HL-60/S4 (cell line): Measurements from ENCODE around the gene MAGEF1.

Experiments used
- in situ Hi-C: fragments of 300-500 bp; cut with MboI; formaldehyde crosslinking; loops from 2 replicates; pipeline ENCODE4 v1.14.3; 2022; ENCODE audit warnings: low sequenced_read_pairs

Gene MAGEF1

DNA sequence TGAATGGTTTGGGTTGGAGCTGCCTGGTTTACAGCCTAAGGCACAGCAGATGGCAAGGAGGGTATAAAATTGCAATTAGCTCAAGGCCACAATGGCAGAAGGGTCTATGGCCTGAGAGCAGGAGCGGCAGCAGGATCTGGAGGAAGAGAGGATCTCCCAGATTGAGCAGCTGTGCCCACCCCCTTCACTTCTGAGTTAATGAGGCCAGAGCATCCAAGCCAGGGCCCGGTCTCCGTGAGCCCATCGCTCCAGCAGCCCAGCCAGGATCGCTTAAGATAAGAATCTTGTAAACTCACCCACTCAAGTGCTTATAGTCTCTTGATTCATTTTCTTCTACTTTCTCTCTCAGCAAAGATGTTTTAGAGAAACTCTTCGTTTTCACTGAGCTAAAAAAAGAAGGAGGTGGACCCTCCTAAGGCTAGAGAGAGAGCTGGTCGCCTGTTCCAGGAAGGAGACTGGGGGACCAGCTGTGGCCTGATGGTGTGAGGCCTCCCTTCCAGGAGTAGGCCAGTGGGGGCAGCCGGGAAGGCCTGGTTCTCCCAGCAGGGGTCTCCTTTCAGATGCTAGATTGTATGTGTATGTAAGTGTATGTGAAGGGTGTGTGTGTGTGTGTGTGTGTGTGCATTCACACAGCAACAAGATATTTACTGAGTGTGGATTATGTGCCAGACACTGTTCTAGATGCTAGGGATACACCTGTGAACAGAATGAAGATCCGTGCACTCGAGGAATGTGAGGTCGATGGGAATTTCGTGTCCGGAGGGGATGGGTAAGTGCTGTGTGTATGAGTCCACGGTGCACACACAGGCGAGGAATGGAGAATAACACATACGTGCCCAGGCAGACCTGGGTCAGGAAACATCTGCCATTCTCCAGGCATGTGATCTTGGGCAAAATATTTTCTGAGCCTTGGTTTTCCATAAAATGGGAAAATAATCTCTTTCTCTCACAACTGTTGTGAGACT lies 18.6 kb downstream of the MAGEF1 start:
- in situ Hi-C loops = no loop called here

DNA sequence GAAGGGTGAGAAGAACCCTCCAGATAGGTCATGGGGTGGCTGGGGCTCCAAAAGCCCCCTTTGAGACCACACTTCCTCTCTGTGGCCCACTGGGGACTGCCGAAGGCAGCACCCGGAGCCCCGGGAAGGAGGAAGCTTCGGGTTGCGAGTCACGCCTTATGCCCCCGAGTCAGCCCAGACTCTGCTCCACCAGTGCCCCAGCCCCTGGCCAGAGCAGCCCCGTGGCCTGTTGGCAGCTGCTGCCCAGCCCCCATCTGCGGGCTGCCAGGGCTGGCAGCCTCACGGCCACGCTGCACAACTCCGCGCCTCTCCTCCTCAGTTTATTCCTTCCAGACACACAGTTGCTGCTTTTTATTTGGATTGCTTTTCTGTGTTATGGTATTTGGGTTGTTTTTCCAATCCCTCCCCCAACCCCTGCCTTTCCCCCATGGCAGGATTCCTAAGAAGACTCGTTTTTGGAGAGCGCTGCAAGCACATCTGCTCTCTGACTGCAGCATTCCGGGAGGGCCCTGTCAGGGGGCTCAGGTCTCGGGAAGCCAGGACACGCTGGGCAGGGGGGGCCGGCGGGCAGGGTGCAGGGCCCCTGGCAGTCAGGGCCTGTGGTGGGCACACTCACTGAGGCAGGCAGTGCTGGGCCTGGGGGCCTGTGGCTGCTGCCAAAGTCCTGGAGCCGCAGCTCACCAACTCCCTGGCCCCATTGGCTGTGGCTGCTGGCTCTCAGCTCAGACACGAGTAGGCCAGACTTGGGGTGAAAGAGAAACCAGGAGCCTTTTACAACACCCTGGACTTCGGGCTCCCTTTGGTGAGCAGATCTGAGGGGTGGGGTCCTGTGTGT lies 20.2 kb downstream of the MAGEF1 start:
- in situ Hi-C loops = no loop called here

DNA sequence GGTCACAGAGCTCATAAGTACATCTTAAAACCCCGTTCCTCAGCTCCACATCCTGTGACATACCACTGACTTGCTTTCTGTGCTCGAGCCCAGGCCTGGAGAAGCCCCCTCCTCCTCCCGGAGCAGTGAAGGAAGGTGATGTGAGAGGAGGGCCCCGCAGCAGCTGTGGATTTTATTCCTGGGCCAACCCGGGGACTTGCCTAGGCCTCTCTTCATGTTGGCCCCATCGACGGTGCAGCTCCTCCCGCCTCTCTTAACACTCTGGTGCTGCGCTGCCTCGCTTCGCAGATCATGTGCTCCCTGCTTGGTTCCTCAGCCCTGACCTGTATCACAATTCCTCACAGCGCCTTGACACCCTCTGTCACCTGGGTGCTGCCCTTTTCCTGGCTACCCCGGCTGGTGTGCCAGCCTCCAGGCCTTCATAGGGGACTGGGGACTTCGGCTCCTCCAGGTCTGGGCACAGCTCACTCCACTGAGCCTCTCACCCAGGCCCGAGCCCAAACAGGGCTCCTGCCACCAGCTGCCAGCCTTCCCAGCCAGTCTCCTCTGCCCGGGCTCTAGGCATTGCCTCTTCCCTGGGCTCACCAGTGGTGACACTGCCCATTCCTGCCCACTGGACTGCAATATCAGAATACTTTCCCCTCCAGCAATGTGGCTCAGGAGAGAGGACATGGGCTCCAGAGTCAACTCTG lies 21.5 kb downstream of the MAGEF1 start:
- in situ Hi-C loops = no loop called here

DNA sequence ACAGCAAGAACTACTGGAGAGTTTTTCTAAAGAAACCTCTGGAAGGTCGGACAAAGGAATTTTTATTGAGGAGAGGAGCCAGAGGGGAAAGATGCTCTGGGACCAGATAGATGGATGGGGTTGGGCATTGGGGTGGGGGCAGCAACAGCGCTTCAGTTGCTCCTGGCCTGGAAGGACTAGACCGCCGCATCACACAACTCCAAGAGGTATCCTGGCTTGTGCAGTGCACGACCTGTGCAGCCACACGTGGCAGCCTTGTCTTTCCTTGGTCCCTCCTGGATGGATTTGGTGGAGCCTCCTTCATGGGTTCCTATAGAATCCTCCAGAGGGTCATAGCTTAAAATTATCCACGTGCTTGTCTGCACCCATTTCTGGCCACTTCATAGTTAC lies 23.0 kb downstream of the MAGEF1 start:
- in situ Hi-C loops = no loop called here

DNA sequence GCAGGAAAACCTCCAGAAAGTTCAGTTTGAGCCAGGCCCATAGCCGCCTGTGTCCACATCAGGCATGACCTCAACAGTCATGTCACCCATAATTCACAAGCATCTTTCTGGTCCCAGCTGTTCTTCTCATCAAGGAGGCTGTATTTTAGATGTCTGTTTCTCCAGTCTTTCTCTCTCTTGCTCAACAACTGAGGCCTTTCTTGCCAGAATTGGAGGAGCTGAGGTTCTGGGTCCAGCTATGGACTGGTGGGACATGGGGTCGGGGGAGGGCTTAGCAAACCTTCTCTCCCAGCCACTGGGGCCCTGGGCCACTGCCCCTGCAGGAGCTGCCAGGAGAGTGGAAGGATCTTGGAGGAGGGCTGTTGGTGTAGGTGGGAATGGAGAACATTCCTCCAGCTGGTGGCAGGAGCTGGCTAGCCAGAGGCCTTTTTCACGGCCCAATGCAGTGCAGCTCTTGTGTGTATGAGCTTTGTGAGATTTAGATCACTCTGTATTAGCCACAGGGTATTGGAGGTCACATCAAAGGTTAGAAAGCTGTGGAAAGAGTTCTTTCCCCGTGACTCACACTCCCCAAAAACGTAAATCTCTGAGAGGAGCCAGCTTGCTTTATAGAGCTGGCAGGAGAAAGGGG lies 23.5 kb downstream of the MAGEF1 start:
- in situ Hi-C loops = no loop called here

DNA sequence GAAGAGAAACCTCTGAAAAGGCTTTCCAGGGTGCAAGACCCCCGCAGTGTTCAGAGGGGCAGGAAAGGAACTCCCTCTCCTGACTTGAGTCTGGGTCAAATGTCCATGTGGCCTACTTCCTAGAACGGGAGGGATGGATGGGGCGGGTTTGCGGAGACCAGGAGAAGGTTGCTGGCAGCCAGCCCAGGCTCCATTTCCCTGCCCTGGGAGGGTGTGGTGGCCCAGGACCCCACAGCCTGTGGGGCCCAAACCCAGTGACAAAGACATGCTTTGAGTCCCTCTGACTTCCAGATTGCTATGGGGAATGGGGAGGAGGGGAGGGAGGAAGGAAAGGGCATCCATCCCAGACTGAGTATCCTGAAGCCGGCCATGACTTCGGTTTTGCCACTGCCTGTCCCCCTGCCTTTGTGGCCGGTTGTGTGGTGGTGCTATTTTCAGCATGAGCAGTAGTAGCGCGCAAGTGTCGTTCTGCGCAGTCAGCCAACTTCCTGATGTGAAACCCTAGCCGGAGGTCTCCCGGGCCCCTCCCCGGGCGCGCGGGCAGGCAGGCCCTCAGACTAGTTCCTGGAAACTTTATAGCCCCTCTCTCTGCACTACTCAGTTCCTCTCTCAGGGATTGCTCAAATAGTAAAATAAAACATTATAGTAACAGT lies 24.4 kb downstream of the MAGEF1 start:
- in situ Hi-C loops = no loop called here

DNA sequence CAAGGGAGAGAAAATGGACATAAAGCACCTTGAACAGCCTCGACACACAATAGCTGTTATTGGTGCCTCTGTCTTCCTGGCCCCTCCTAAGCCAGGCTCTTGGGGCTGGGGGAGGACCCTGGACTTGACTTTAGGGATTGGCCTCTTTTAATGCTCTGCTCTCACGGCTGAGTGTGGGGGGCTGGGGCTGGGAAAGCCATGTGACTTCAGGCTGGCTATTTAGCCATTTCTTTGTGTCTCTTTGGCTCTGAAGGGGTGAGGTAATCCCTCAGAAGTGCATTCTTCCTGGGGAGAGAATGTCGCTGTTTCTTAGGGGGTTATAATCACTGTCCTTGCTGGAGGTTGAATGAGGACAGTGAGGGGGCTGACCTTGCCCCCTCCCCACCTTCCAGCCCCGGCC lies 26.2 kb downstream of the MAGEF1 start:
- in situ Hi-C loops = no loop called here

DNA sequence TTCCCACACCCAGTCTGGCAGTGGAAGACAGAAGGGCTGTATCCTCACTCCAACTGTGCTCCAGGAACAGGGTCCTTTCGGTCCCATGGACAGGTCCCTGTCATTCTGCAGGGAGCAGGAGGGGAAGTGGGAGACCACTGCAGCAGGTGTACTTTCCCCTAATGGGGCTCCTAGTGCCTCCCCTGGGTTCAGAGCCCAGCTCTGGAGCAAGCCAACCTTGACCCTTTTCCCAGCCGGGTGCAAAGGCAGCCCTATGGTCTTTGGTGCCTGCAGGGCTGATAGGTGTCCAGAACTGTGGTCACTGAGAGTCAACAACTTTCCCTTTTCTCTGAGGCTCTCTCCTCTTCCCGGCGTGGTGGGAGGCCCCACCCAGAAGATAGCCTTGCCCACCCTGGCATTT lies 26.8 kb downstream of the MAGEF1 start:
- in situ Hi-C loops = no loop called here

DNA sequence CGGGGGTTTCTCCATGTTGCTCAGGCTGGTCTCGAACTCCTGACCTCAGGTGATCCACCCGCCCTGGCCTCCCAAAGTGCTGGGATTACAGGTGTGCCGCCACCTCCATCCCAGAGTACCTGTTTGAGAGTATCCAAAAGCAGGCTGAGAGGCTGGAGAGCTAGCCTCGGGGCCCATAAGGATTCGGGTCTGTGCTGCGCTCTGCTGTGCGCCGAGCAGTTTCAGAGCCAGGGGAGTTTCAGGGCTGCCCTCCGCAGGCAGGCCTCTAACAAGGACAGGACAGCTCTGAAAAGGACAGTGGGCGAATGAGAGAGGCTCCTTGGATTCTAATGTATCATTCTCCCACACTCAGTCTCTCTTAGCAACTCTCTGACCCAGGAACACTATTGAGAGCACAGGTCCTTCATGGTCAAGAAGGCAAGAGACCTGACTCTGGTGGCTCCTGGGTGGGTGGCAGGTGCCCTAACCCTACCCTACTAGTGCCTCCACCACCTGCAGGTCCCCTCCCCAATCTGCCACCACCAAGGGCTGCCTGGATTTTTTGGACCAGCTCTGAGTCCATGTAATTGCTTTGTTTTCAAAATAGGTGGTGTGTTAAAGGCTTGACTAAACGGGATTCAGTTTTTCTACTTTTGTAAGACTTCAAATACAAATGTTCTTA lies 27.8 kb downstream of the MAGEF1 start:
- in situ Hi-C loops = no loop called here

DNA sequence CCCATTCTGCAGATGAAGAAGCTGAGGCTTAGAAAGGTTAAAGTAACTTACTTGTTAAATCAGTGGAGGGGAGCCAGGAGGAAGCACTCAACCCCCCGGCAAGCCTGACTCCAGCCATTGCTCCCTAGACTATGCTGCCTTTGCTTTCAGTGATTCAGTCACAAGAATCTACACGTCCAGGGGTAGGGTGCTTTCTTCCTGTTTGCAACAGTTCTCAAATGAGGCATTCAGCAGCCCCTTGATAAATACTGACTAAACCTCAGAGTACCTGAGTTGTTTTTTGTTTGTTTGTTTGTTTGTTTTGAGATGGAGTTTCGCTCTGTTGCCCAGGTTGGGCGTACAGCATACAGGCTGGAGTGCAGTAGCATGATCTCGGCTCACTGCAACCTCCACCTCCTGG lies 28.6 kb downstream of the MAGEF1 start:
- in situ Hi-C loops = no loop called here

DNA sequence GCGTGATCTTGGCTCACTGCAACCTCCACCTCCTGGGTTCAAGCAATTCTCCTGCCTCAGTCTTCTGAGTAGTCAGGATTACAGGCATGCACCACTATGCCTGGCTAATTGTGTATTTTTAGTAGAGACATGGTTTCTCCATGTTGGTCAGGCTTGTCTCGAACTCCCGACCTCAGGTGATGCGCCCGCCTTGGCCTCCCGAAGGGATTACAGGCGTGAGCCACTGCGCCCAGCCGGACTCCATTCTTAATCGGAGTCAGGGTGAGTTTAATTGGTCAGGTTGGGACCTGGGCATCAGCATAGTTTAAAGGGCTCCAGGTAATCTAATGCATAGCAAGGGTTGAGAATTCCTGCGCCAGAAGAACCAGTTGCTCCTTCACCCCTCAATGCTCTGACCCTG lies 29.2 kb downstream of the MAGEF1 start:
- in situ Hi-C loops = no loop called here

DNA sequence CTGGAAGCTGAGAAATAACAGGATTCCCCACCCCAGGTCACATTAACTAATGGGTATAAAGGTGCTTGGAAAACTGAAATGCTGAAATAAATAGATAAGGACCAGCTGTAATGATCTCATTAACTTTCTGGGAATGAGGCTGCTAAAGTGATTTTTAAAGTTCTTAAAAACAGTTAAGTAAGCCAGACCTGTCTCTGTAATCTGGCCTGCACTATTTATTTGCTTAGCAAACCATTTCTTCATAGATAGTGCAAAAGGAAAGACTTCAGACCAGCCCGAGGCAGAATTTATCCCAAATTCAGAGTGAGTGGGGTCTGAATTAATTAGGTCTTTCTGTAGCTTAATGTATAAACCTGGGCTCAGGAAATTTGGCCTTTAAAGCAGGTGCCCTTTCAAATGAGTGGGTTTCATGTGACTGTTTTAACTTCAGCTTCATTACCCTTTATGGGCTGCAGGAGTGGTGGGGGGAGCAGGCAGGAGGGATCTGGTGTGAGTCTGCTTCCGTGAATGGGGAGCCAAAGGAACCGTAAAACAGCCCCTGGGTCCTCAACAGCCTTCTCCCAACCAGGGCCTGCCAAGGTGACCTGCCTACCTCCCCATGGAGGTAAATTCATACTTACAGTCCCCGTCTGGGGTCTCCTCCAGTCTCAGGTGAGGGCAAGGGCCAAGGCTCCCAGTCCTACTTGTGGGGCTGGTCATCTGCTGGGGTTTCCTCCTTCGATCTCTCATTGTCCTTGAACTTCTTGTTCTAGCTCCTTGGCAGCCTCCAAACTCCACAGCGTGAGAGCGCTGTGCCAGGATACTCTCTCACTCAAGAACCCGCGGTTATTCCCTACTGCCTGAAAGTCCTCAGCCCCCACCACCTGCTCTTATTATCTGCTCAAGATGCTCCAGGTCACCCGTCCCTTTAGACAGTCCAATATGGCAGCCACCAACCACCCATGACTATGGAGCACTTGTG lies 31.2 kb downstream of the MAGEF1 start:
- in situ Hi-C loops = no loop called here

DNA sequence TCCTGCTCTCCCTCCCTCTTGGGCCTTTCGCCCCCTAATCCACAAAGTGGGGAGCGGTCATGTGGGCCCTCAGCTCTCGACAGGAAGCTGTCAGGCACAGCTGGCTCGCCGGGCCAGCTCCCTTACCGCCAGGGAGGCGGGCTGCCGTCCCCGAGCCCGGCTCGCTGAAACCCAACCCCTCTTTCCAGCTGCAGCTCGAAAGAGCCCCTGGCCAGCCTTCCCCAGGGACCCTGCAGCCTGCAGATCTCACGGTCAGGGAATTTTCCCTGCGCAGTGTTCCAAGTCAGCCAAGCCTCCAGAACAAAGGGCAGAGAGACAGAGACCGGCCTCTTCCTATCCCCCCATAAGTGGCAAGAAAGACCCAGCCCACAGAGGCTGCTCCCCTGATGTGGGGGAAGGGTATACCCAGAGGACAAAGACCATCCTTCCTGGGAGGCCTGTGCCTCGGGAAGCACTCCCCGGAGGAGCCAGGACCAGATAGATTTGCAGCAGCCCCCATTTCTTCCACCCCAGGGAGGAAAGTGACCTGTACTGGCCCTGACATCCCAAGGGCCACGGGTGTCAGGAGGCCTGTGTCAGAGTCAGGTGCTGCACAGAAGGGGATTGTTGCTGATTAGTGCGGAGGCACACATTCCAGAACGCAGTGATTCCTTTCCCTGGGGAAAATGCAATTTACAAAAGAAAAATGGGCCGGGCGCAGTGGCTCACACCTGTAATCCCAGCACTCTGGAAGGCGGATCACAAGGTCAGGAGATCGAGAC lies 32.6 kb downstream of the MAGEF1 start:
- in situ Hi-C loops = no loop called here

DNA sequence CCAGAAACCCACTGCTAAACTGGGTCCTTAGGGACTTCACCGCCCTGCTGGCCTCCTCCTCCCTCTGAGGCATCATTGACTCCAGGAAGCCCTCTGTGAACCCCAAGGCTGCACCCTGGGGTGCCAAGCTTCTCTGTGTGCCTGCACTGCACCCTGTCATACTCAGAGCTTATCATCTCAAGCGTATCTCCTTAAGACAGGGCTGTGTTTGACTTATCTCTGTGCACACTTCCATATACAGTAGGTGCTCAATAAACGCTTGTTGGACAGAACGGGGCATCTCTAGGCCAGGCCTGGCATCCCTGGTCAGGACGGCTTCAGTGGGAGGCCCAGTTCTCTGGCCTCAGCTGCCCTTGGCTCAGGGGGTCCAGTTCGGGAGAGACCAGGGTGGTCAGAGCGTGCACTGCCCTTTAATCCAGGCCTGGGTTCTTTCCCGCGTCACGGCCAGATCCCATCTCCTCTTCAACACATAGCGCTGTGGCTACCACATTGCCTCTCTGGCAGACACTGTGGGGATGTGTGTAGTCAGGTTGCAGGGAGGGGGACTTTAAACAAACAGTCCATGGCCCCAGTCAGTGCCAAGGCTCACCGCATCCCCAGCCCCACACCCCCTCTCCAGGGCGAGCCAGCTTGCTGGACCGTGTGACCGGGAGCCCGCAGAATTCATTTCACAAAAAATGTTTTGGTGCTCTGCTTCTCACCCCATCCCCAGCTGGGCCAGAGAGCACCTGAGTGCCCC lies 33.4 kb downstream of the MAGEF1 start:
- in situ Hi-C loops = no loop called here

DNA sequence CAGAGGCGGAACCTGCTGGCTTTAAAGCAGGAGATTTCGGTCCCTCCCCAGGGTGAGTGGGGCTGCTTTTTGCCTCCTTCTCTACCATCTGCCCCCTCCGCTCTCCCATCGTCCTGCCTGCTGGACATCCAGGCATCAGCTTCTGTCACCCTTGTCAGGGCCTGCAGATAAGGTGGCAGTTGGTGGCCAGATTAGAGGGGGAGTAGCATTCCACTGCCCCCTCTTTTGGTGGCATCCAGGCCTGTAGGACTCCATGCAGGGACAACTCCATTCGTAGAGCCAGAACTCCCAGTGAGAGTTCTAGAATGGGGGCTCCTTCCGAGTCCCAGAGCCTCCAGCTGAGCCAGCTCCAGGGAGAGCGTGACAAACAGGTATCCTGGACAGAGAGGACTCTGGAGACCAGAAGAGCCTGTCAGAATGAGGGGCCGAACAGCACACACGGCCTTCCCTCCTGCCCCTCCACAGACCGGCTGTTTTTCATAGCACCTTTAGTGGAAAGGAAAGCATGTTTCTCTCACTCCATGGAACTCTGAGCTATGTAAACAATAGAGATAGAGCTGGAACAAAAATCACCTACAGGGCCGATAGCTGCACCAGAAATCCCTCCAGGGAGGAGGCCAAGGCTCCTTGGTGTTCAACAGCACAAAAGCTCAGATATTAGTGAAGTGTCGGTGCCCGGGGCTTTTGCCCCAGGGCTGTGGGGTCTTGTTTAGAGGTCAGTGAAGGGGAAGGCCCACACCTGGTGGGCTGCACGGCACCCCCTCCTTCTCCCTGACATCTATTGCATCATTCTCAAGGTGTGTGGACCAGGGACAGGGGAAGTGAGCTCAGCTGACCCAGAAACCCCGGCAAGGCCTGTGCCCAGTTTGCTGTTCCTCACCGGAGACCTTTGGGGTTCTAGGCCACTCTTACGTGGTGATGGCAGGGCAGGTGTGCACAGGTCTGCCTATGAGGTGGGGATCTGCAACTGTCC lies 34.2 kb downstream of the MAGEF1 start:
- in situ Hi-C loops = no loop called here

DNA sequence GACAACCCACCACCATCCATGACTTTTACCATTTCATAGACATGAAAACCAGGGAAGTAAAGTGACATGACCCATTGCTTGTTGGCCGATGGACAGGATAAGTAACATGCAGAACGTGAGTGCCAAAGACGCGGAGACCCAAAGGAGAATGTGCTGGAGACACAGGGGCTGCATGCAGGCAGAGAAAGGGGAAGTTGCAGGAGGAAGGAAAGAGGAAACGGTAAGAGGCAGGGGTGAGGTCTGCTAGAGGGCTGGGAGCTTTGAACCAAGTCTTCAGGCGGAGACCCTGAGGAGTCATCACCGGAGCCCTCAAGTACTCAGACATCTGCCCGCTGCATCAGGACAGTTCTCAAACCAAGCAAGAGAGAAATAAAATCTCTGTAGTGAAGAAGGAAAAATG lies 34.9 kb downstream of the MAGEF1 start:
- in situ Hi-C loops = no loop called here
